ENCODE results near the gene PMEPA1.

DNA sequence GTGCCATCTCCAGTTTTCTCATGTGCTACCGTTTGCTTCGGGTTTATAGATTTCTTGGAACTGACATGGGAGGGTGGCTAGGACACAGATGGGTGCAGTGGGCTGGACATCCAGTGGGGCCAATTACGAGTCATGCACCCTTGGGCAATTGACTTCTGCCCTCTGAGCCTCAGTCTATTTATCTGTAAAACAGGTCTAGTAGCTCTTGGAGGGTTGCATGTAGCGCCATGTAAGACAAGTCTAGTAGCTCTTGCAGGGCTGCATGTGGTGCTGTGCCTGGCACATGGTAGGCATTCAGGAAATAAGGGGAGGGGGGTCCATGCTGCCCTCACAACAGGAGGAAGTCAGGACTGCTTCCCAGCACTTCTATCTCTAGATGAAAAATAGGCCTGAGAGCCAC, 15.3 kb downstream of the PMEPA1 start:
- TF ChIP-seq CTCF (conservative IDR thresholded peaks at IDR 0.05 in 1 of 2, IDR thresholded peaks at IDR 0.05 in 1 of 2; ENCODE audit: extremely low read depth in 1 of 2, insufficient read depth in 1 of 2, low read depth in 1 of 2, low read length in 2 of 2) (no peak), EZH2 (IDR thresholded peaks at IDR 0.05; ENCODE audit: borderline replicate concordance, low read length) (no peak)
